Activated CD8-positive, alpha-beta T cell treated with anti-CD3 and anti-CD28 coated beads, Interleukin-2, amount 10 ng/mL, durations not matched to agents 7 days and 5 days (primary cell): ENCODE data around the gene NOS2. TPM values are rescaled to one million over a fixed set of nuclear protein-coding genes. Genes with fewer than 3 reads are reported as not detected.
A peak's percentile ranks its signal among the peaks of the same experiment; 100 is the strongest.
"Not testable (repeated sequence)": the region's sequence is repeated elsewhere in the genome, so short reads cannot be mapped to it uniquely, and the experiment has no call there.

Experiments used
- ATAC-seq: fragments of 150-1000 bp; cut with Tn5 transposase; one replicate; pipeline ENCODE4 v1.10.0; 2021; ENCODE audit warnings: moderate library complexity
- CTCF ChIA-PET: fragments of 350-600 bp; sonication (Branson Sonifier 250); formaldehyde crosslinking; loops from one replicate; lab custom pipeline; 2021; ENCODE audit warnings: antibody characterized with exemption; lab: Charles Lee
- POLR2A ChIA-PET: fragments of 350-600 bp; sonication (Branson Sonifier 250); formaldehyde crosslinking; loops from one replicate; lab custom pipeline; 2021; ENCODE audit warnings: antibody characterized with exemption; lab: Charles Lee
- DNase-seq: peaks from one replicate; pipeline ENCODE4 v3.0.0-alpha.2; 2020
- H3K27ac Mint-ChIP-seq: one replicate; pipeline ENCODE4 v1.8.0; 2021; ENCODE audit warnings: mild to moderate bottlenecking, mixed read lengths
- H3K27me3 Mint-ChIP-seq: one replicate; pipeline ENCODE4 v1.8.0; 2021; ENCODE audit warnings: low read depth, mixed read lengths
- H3K36me3 Mint-ChIP-seq: one replicate; pipeline ENCODE4 v1.8.0; 2021; ENCODE audit warnings: low read depth, mixed read lengths
- H3K4me1 Mint-ChIP-seq: one replicate; pipeline ENCODE4 v1.8.0; 2021; ENCODE audit warnings: low read depth, mixed read lengths
- H3K4me3 Mint-ChIP-seq: one replicate; pipeline ENCODE4 v1.8.0; 2021; ENCODE audit warnings: mild to moderate bottlenecking, mixed read lengths
- H3K9me3 Mint-ChIP-seq: one replicate; pipeline ENCODE4 v1.8.0; 2022; ENCODE audit warnings: mixed read lengths; ENCODE audit not compliant: insufficient read depth
- total RNA-seq, 2 experiments: library from RNA; stranded (reverse); gene quantifications; one replicate each; pipeline ENCODE4 v1.2.3, GENCODE V29; 2021

The NOS2 gene
- not detected for total RNA-seq

DNA sequence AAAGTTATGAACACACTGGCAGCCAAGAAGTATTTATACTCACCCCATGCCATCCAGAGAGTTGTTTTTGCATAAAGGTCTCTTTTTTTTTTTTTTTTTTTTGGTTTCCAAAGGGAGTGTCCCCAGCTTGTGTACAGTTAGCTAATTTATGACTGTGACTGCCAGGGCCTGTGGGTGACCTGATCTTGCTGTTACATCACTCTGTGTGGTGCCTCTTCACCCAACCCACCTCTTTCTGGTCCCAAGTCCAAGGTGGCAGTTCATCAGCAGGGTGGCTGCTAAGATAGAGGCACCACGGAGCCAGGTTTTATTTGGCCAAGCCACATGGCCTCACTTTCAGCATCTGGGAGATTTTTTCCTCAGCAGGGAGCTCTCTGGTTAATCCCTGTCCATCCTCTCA, at the start of gene NOS2:
Gene NOS2 (minus strand): TSS at position 8 of the 400 bp plus-strand sequence. CDS start 1,720 bp downstream, outside the sequence.
- peaks cover 3% of the 10 kb centered on the region for H3K4me1 Mint-ChIP-seq
- CTCF ChIA-PET, result interaction anchor here (1.0 to 17.4 kb wide), 4 partner anchors 10 to 146 kb away, joined by 3 to 654 read pairs (median 11); partner anchors contain the start of gene LYRM9
- peaks cover 19% of the 10 kb centered on the region for H3K27me3 Mint-ChIP-seq
- POLR2A ChIA-PET, result no interaction called here
- no peaks in the 10 kb centered on the region for H3K9me3 Mint-ChIP-seq
- ATAC-seq, result no peak
- H3K36me3 Mint-ChIP-seq, result no peaks in the 10 kb centered on the region
- DNase-seq, result no peak
- H3K27ac Mint-ChIP-seq, result no peak within 1 kb of the TSS
- no peak within 1 kb of the TSS for H3K4me3 Mint-ChIP-seq

DNA sequence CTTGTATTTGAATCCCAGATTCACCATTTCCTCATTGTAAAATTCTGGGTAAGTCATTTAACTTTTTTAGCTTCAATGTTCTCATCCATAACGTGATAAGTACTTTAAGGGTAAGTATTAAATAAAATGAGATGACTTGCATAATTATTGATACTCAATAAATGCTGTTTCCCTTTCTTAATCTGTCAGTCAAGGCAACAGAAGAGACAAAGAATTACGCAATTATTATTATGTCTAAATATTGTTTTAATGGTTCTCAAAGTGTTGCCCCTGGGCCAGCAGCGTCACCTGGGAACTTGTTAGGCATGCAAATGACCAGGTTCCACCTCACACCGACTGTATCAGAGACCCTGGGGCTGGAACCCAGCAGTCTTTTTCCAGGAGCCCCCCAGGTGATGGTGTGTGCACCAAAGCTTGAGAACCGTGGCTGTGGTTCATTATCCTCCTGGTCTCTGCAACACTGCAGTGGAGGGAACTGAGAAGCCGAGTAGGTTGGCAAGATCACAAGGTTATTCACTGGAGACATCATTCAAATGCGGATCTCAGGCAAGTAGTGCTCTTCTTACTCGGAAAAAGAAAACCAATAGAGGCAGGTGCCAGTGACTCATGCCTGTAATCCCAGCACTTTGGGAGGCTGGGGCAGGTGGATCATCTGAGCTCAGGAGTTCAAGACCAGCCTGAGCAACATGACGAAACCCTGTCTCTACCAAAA, 49.3 kb upstream of the NOS2 start:
- no peak overlapping the region for H3K27ac Mint-ChIP-seq
- DNase-seq, result no peak
- ChIA-PET POLR2A (no interaction called here), CTCF (no interaction called here)
- H3K27me3 Mint-ChIP-seq, result peaks cover 13% of the 10 kb centered on the region
- ATAC-seq, result no peak
- H3K4me1 Mint-ChIP-seq, result peaks cover 34% of the 10 kb centered on the region
- H3K36me3 Mint-ChIP-seq, result peaks cover 8% of the 10 kb centered on the region
- H3K9me3 Mint-ChIP-seq, result no peaks in the 10 kb centered on the region
- no peak overlapping the region for H3K4me3 Mint-ChIP-seq

DNA sequence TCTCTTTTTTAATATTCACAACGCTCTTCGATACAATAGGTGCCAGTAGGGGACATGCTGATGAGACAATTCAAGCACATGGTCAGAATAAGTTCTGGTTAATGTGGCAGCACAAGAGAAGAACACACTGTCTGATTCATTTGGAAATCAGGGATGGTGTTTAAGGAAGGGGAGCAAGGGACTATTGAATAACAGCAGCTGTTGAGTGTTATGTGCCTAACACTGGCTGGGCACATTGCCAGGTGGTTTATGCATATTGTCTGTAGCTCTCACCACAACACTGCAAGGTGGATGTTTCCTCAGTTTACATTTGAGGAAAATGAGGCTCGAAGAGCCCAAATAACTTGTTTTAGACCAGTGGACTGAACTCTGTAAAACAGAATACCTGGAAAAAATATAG, 48.6 kb upstream of the NOS2 start:
- ATAC-seq (no peak), DNase-seq (no peak)
- Mint-ChIP-seq H3K9me3 (no peaks in the 10 kb centered on the region), H3K36me3 (peaks cover 8% of the 10 kb centered on the region), H3K27me3 (peaks cover 13% of the 10 kb centered on the region), H3K4me3 (no peak overlapping the region), H3K27ac (no peak overlapping the region), H3K4me1 (peaks cover 34% of the 10 kb centered on the region)
- ChIA-PET POLR2A (no interaction called here), CTCF (interaction anchor here (3.1 kb wide), 1 partner anchor 42 kb away, joined by 32 read pairs; no protein-coding TSS in a partner anchor)

DNA sequence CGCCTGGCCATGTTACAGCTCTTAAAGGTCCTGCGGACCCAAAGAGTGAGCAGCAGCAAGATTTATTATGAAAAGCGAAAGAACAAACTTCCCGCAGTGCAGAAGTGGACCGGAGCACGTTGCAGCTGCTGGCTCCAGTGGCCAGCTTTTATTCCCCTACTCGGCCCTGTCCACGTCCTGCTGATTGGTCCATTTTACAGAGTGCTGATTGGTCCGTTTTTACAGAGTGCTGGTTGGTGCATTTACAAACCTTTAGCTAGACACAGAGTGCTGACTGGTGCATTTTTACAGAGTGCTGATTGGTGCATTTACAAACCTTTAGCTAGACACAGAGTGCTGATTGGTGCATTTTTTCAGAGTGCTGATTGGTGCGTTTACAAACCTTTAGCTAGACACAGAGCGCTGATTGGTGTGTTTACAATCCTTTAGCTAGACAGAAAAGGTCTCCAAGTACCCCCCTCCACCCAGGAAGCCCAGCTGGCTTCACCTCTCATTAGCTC, 46.5 kb upstream of the NOS2 start:
- not testable (repeated sequence) for H3K27me3 Mint-ChIP-seq, DNase-seq, H3K36me3 Mint-ChIP-seq, H3K9me3 Mint-ChIP-seq
- Mint-ChIP-seq H3K27ac (peak overlapping the region; percentile 74), H3K4me3 (peak overlapping the region; percentile 64), H3K4me1 (peaks cover 36% of the 10 kb centered on the region)
- ATAC-seq, result peak; percentile 13
- ChIA-PET POLR2A (interaction anchor here (2.1 kb wide), 1 partner anchor 39 kb away, joined by 9 read pairs; no protein-coding TSS in a partner anchor), CTCF (interaction anchor here (1.2 to 3.4 kb wide), 6 partner anchors 11 to 87 kb away, joined by 3 to 32 read pairs (median 6); no protein-coding TSS in a partner anchor)

DNA sequence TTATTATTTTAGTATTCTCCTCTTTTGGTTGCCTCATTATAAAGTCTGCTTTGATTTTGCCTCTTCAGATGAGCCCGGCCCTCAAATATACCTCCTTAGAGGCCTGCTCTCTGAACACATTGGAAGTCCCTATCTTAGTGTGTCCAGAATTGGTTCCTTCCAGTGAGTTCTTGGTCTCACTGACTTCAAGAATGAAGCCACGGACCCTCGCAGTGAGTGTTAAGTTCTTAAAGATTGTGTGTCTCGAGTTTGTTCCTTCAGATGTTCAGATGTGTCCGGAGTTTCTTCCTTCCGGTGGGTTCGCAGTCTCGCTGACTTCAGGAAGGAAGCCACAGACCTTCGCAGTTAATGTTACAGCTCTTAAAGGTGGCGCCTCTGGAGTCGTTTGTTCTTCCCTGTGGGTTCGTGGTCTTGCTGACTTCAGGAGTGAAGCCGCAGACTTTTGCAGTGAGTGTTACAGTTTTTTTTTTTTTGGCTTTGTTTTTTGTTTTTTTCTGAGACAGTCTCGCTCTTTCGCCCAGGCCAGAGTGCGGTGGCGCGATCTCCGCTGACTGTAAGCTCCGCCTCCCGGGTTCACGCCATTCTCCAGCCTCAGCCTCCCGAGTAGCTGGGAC, 45.8 kb upstream of the NOS2 start:
- ChIA-PET CTCF (interaction anchor here (1.2 to 3.4 kb wide), 6 partner anchors 10 to 86 kb away, joined by 3 to 32 read pairs (median 6); no protein-coding TSS in a partner anchor), POLR2A (interaction anchor here (2.1 kb wide), 1 partner anchor 39 kb away, joined by 9 read pairs; no protein-coding TSS in a partner anchor)
- peak; percentile 84 for ATAC-seq
- Mint-ChIP-seq H3K9me3 (no peaks in the 10 kb centered on the region), H3K27me3 (peaks cover 5% of the 10 kb centered on the region), H3K27ac (peak overlapping the region; percentile 74), H3K4me3 (peak overlapping the region; percentile 64), H3K36me3 (peaks cover 8% of the 10 kb centered on the region), H3K4me1 (peaks cover 36% of the 10 kb centered on the region)
- peak; percentile 73 for DNase-seq

DNA sequence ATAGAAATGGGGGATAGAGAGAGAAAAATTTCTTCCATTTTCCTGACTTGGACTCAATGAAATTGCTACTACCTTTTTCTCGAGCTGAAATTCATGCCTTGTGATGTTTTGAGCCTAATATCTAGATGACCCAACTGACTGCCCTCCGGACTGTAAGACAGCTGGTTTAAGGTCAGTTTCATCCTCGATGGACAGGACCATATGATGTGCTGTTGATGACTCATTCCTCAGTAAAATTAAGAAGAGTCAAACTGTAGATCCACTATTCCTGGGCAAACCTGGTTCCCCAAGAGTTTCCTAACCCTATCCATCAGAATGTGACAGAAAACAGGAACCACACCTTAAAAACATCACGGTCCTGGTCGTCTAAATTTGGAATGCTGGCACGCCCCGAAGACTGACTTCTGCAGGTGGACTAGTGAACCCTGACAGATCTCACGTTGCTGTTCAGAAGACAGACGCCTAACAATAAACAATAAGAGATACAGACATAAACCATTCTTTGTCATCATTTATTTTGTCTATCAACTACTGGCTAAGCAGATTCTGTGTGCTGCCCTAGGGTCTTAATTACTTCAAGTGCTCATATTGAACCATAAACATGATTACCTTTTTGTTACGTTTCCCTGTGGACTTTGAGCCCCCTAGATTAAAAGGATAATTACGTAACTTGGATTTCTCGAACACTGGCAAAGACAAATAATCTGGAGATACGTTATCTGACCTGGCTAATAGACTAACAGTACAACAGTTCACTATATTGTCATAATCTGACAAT, 45.1 kb upstream of the NOS2 start:
- peaks cover 2% of the 10 kb centered on the region for H3K27me3 Mint-ChIP-seq
- H3K27ac Mint-ChIP-seq, result no peak overlapping the region
- POLR2A ChIA-PET, result interaction anchor here (2.1 kb wide), 1 partner anchor 38 kb away, joined by 9 read pairs; no protein-coding TSS in a partner anchor
- no peaks in the 10 kb centered on the region for H3K9me3 Mint-ChIP-seq
- CTCF ChIA-PET, result interaction anchor here (0.8 to 3.8 kb wide), 6 partner anchors 34 to 48 kb away, joined by 3 to 32 read pairs (median 10); no protein-coding TSS in a partner anchor
- no peak overlapping the region for H3K4me3 Mint-ChIP-seq
- ATAC-seq (no peak), DNase-seq (no peak)
- H3K4me1 Mint-ChIP-seq, result peaks cover 36% of the 10 kb centered on the region
- peaks cover 8% of the 10 kb centered on the region for H3K36me3 Mint-ChIP-seq

DNA sequence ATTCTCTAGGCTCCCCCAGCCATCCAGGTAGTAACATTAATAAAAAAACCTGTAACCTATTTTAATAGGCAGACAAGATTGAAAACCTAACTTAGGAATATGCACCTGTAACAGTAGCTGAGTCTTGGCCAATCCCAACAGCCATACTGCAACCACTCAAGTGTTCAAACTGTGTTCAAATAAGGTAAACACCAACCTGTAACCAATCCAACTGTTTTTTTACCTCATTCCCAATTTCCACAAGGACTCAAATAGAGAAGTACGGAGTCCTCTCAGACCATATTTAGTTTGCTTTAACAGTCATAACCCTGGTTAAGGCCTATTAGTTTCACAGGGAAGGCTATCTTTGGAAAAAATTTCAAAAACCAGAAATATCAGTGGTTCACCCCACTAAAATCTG, 40.4 kb upstream of the NOS2 start:
- POLR2A ChIA-PET, result no interaction called here
- DNase-seq (no peak), ATAC-seq (no peak)
- Mint-ChIP-seq H3K9me3 (no peaks in the 10 kb centered on the region), H3K27ac (no peak overlapping the region), H3K4me3 (no peak overlapping the region), H3K27me3 (no peaks in the 10 kb centered on the region), H3K4me1 (peaks cover 10% of the 10 kb centered on the region), H3K36me3 (no peaks in the 10 kb centered on the region)
- CTCF ChIA-PET, result interaction anchor here (0.7 kb wide), 1 partner anchor 35 kb away, joined by 4 read pairs; no protein-coding TSS in a partner anchor

DNA sequence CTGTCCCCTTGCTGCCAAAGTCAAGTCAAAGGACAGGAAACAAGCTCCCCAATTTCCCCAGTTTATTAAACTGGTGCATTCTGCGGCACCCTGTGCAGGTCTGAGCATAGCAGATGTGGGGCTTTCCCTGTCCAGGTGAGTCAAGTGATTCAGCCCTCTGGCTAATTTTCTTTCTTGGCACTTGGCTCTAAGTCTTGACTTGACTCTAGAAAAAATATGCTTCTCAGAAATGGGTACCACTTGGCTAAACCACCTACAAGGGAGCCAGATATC, 40.0 kb upstream of the NOS2 start:
- H3K4me3 Mint-ChIP-seq, H3K36me3 Mint-ChIP-seq, H3K27ac Mint-ChIP-seq, H3K4me1 Mint-ChIP-seq, H3K9me3 Mint-ChIP-seq, H3K27me3 Mint-ChIP-seq, ATAC-seq, DNase-seq, POLR2A ChIA-PET: not testable (repeated sequence)
- CTCF ChIA-PET, result interaction anchor here (0.7 kb wide), 1 partner anchor 35 kb away, joined by 4 read pairs; no protein-coding TSS in a partner anchor

DNA sequence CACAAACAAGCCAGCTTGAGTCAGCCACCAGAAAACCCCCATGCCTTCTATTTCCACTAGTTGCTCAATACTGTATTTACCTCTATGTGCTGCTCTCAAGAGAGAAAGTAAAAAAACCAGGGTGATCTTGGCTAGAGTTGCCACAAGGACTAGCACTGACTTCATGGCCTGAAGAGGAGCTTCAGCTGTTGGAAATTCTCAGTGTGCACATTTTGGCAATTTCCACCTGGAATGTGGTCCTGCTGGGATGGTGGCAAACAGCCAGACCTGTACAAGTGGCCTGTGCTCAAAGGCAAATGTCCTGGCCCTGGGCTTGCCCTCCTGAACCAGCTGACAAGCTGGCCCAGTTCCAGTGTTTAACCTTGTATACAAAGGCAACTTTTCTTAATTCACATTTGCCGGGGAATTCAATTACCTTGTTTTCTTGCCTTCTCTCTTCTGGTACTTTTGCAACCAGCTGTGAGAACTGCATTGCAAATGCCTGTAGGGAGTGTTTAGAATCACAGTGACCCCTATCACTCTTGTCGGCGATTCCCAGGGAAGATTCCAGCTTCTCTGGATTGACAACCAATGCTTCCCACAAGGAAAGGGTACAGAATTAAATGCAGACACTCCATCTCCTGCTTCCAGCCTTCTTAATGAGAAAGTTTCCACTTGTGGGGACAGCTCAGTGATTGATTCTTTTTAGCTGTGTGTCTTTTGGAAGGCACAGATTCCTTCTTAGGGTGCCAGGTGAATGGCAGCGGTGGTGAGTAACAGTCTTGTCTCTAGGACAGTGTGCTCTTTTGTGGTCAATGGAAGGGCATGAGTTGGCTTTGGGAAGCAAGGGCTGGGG, 39.5 kb upstream of the NOS2 start:
- H3K27me3 Mint-ChIP-seq, ATAC-seq, H3K4me3 Mint-ChIP-seq, H3K9me3 Mint-ChIP-seq, CTCF ChIA-PET, H3K27ac Mint-ChIP-seq, POLR2A ChIA-PET, H3K36me3 Mint-ChIP-seq, DNase-seq, H3K4me1 Mint-ChIP-seq: not testable (repeated sequence)

DNA sequence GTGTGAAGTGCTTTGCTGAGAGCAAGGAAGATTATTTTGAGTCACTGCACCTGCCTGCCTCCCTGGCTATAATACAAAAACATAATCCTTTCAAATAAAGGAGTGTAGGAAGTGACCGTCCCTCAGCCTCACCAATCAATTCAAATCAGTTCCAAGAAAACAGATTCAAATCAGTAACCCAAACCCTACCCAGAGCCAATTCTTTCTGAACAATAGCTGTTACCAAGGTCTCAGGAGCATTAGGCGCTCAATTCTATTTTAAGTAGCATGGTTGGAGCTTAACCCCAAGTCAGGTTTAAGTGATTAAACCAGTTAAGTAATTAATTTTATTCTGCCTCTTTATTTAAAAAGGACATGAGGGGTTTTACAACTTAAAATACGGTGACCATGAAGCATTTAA, 38.3 kb upstream of the NOS2 start:
- DNase-seq, H3K27me3 Mint-ChIP-seq, H3K36me3 Mint-ChIP-seq, POLR2A ChIA-PET, ATAC-seq, H3K9me3 Mint-ChIP-seq, H3K4me3 Mint-ChIP-seq, H3K27ac Mint-ChIP-seq, H3K4me1 Mint-ChIP-seq, CTCF ChIA-PET: not testable (repeated sequence)

DNA sequence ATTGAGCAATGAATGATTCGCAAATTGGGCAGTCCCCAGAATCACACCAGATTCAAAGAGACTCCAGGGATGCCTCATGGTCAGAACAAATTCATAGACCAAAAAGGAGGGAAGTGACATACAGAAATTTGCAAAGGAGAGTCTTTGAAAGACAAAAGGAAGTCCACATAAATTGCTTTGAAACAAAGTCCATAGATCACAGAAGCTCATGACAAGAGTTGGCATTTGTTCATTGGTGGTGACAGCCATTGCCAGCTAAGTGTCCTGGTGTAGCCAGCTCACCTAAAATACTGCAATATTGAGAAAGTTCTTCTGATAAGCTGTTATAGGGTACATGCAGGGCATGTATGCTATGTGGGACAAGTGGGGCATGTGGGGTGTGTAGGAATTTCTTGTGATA, 37.4 kb upstream of the NOS2 start:
- CTCF ChIA-PET, H3K27ac Mint-ChIP-seq, ATAC-seq, H3K9me3 Mint-ChIP-seq, H3K4me1 Mint-ChIP-seq, H3K4me3 Mint-ChIP-seq, DNase-seq, POLR2A ChIA-PET, H3K27me3 Mint-ChIP-seq, H3K36me3 Mint-ChIP-seq: not testable (repeated sequence)
